NOMO-1 treated with DMSO at 0.1 percent for 48 hours (cell line): Measurements from ENCODE around the gene FAH.
A peak's percentile ranks its signal among the peaks of the same experiment; 100 is the strongest.

Experiments
- DNase-seq: peaks from one replicate; lab custom pipeline; 2025; ENCODE audit not compliant: unreplicated experiment; lab: John Stamatoyannopoulos, UW

The FAH gene

DNA sequence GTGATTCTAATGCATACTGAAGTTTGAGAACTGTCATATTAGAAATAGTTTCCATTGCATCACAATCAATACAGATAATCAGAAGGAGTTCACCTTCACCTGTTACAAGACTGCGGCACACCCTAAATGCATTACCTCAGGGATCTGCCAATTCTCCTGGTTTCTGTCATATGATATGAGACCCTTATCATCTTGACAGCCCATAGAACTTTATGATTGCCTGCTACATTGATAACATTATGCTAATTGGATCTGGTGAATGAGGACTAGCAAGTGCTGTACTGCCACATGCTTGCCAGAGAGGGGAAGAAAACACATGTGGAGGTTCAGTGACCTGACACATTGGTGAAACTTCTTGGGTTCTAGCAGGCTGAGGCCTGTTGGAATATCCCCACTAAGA lies 41.4 kb downstream of the FAH start:
- DNase-seq = no peak

- DNase-seq = no peak
Measured at GRCh38 chr15:80194914-80195313, 42.1 kb downstream of the FAH start.

DNA sequence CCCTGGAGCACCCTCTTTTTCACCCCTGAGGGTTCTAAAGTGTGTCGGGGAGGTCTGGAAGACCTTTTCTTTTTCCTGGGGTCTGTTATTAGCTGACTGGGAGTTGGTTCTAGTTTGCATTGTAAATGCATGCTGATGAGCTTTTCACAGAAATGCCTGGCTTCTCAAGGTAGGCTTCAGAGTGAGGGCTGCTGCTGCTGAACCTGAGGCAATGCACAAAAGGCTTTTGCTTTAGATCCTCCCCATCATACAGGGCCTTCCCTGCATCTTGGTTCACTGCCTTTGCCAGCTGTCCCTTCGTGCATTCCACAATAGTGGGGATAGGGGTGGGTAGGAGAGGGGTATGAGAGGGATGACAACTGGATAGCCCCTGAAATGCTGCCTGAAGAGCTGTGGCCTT lies 46.6 kb downstream of the FAH start:
- no peak for DNase-seq

DNA sequence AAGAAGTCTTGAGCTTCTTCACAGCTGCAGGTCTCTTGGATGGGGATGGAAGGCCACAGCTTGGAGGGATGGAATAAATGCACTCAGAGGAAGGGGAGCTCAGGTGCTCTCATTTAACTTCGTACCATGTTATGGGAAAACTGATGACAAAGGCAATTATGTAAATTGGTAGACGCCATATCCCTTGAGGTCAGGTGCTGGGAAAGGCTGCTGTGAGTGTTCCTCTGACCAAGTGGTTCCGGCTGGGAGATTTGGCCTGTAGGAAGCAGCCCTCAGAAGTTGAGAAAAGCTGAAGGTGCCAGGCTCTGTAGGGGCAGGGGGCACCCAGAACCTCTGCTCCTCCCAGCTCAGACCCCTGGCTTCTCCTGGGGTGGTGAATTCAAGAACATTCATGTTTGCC lies 47.1 kb downstream of the FAH start:
- no peak for DNase-seq

DNA sequence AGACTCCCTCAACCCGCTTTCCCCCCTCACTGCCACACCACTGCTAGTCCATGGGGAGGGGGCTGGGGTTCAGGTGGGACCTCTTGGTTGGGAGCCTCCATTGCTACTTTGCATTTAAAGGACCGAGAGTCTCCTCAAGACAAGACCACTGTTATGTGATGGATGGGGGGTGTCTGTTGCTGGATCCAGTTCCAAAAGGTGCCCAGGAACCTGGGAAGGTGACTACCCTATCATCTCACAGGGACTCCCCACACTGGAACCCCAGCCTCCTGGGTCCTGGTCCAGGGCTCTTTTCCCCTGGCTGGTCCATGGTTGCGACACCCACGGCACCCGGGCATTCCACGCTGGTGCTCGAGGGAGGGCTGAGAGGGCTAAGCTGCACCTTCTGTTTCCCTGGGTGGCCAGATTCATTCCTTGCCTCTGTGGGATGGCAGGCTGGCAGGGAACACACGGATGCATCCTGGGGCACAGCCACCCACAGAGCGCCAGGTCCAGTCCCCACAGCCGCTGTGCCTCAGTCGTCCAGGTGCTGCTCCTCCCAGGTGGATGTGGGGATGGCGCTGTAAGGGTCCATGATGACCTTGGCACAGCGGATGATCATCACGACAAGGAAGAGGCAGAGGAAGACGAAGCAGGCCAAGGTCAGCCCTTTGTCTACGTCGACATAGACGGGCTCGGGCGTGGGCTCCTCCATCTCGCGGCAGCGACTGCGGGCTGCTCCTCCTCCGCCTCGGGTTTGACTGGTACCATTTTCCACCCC lies 48.6 kb downstream of the FAH start:
- no peak for DNase-seq

- no peak for DNase-seq
Measured at GRCh38 chr15:80202016-80202315, 49.2 kb downstream of the FAH start.

GRCh38 chr15:80202641-80203360 lies 50.0 kb downstream of the FAH start:
- DNase-seq = no peak

DNA sequence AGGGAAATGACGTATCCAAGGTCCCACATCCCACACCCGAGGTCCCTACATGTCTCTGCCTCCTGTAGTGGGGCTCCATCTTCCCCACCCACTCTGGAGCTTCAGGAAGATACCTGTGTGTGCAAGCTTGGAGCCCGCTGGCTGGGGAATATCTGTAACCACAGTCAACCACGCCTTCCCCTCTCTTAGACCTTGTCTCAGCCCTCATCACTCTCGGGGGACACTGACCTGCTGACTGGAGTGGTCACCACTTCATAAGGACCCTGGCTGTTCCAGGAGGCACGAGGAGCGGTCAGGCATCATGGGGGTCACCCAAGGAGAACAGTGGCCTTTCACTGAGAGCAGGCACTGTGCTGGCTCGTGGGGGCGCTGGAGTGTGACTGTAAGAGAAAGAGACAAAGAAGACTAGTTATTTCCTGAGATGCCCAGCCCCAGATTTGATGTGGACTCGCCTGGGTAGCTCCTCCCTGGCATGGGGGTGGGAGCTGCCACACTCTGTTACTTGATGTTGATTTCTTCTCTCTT lies 50.6 kb downstream of the FAH start:
- no peak for DNase-seq

DNA sequence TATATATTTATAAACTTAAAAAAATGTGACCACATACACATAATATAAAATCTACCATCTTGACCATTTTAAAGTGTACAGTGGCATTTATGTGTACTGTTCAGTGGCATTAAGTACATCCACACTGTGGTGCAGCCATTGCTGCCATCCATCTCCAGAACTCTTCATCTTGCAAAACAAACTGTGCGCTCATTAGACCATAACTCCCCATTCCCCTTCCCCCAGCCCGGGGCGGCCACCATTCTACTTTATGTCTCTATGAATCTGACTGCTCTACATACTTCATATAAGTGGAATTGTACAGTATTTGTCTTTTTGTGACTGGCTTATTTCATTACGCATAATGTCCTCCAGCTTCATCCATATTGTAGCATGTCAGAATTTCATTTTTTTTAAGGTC lies 51.4 kb downstream of the FAH start:
- no peak for DNase-seq

- no peak for DNase-seq
Measured at GRCh38 chr15:80207887-80208286, 55.1 kb downstream of the FAH start.

- no peak for DNase-seq
Measured at GRCh38 chr15:80208758-80209734, 56.2 kb downstream of the FAH start.

GRCh38 chr15:80210611-80211573 lies 58.1 kb downstream of the FAH start:
- DNase-seq = peak; percentile 83

DNA sequence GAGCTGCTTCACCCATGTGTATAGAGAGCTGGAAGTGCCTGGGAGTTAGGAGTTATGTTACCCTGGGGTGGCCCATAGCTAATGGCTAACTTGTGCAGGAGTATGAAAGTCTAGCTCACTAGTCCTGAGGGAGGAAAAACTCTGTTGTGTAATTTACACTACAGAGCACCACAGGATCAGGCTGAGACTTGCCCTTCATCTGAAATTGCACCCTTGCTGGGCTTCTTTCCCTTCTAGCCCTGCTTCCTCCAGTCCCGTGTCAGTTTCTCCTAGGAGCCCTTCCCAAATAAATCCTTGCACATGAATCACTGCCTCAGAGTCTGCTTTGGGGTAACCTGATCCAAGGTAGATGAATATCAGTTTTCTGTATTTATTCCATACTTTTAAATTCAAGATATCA lies 59.2 kb downstream of the FAH start:
- no peak for DNase-seq

DNA sequence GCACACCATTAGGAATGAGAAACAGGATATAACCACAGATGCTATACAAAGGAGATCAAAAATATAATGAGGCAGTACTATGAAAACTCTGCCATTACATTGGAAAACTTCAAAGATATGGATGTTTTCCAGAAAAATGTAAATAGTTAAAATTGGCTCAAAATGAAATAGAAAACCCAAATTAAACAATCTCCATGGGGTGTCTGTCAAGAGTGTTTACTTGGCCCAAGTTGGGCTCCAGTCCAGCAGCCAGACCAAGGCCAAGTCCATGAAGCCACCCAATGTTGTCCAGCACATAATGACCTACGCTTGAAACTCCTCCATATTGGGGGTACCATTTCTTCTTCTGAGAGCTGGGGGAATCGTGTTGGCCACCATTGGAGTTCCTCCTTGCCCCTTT lies 62.1 kb downstream of the FAH start:
- no peak for DNase-seq

GRCh38 chr15:80216141-80216540 lies 63.3 kb downstream of the FAH start:
- no peak for DNase-seq

DNA sequence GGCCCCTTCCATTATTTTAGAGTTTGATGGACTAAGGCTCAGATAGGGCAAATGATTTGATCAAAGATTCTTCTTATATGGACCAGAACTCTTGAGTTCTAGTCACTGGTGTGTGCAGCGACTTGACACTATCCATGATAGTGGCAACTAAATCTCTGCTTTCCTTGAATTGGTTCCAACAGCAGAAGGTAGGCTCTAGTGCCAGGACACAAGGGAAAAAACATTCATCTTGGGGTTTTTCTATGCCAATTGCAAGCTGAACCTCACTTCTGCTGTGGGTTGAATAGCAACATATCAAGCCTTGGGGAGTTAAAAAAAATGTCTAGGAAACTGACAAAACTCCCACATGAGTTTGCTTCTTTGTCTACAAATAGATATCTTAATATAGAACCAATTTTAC lies 64.1 kb downstream of the FAH start:
- DNase-seq = no peak

GRCh38 chr15:80217327-80217900 lies 64.6 kb downstream of the FAH start:
- no peak for DNase-seq

GRCh38 chr15:80219955-80220354 lies 67.2 kb downstream of the FAH start:
- no peak for DNase-seq

- DNase-seq = no peak
Measured at GRCh38 chr15:80228959-80229610, 76.3 kb downstream of the FAH start.
